Spleen (tissue), 7 donors: ENCODE results near the gene ATOH8.
A peak's percentile ranks its signal among the peaks of the same experiment; 100 is the strongest.

Experiments
- CTCF ChIP-seq, 11 experiments: fragments of 200-600 bp in 7 of 11; fragments of 450-650 bp in 4 of 11; sonication (generic) in 4 of 11; IDR thresholded peaks in 8 of 11; conservative IDR thresholded peaks in 3 of 11; 1 replicate in 7 of 11; 2 replicates in 4 of 11; pipeline versions ENCODE4 v1.4.0 to v1.8.0; 2016 to 2021; ENCODE audit warnings: antibody characterized with exemption in 11 of 11, inconsistent platforms in 4 of 11, mild to moderate bottlenecking in 1 of 11
- POLR2A ChIP-seq, 3 donors: fragments of 450-650 bp; IDR thresholded peaks; one replicate each; pipeline ENCODE4 v1.5.1; 2017; ENCODE audit warnings: antibody characterized with exemption in 3 of 3, mild to moderate bottlenecking in 1 of 3
- POLR2AphosphoS5 ChIP-seq, 3 donors: sonication (generic); formaldehyde crosslinking; IDR thresholded peaks; one replicate each; pipeline ENCODE4 v1.5.1; 2017; ENCODE audit warnings: antibody characterized with exemption in 3 of 3
- donor health status: DM: no; HTN: no; CAD: no; lungs with moderate emphysema.
- donor health status: DM: no; HTN: no; CAD: no.
- donor health status: DM: no; HTN: no; CAD: no.

GRCh38 chr2:85712336-85712735 lies 41.5 kb upstream of the ATOH8 start:
- peak; percentile 31 to 38 (median 32) for TF ChIP-seq POLR2AphosphoS5 (IDR thresholded peaks at IDR 0.05)
- TF ChIP-seq CTCF (IDR thresholded peaks at IDR 0.05 in 8 of 11, conservative IDR thresholded peaks at IDR 0.05 in 3 of 11), result no peak
- TF ChIP-seq POLR2A (IDR thresholded peaks at IDR 0.05), result no peak
